Right lobe of liver (tissue), 6 donors: ENCODE data around the gene PMF1. TPM values are rescaled to one million over a fixed set of nuclear protein-coding genes. Genes with fewer than 3 reads are reported as not detected.
"Not testable (repeated sequence)": the region's sequence is repeated elsewhere in the genome, so short reads cannot be mapped to it uniquely, and the experiment has no call there.

Source experiments
- ATAC-seq, 4 donors: fragments of 200-7000 bp; cut with Tn5 transposase; one replicate each; pipeline ENCODE4 v1.9.1; 2020; ENCODE audit warnings: mild to moderate bottlenecking in 4 of 4, moderate library complexity in 4 of 4
- DNase-seq, 3 donors: peaks; one replicate each; pipeline ENCODE4 v3.0.0-alpha.2; 2020
- H3K27ac ChIP-seq, 3 donors: fragments of 200-600 bp; one replicate each; pipeline ENCODE4 v1.8.0; 2022
- H3K27me3 ChIP-seq, 2 donors: fragments of 200-600 bp; one replicate each; pipeline ENCODE4 v1.8.0; 2022
- H3K36me3 ChIP-seq, 4 donors: fragments of 200-600 bp; sonication (generic) in 1 of 4; one replicate each; pipeline versions ENCODE4 v1.5.1 to v1.8.0; 2017 to 2022; ENCODE audit warnings: control low read depth in 1 of 4
- H3K4me1 ChIP-seq, 4 donors: fragments of 200-600 bp; sonication (generic) in 1 of 4; one replicate each; pipeline versions ENCODE4 v1.5.1 to v1.8.0; 2017 to 2022; ENCODE audit warnings: control low read depth in 1 of 4
- H3K4me3 ChIP-seq, 3 donors: fragments of 200-600 bp; one replicate each; pipeline ENCODE4 v1.8.0; 2022
- H3K9me3 ChIP-seq, 4 donors: fragments of 200-600 bp; sonication (generic) in 1 of 4; one replicate each; pipeline versions ENCODE4 v1.5.1 to v1.8.0; 2017 to 2022; ENCODE audit warnings: control low read depth in 1 of 4
- POLR2A ChIP-seq: fragments of 450-650 bp; IDR thresholded peaks from one replicate; pipeline ENCODE4 v1.6.1; 2017; ENCODE audit warnings: antibody characterized with exemption, mild to moderate bottlenecking
- WGBS: methylation state at CpG from one replicate; pipeline ENCODE4 v1.1.6; 2018; ENCODE audit warnings: low coverage, low lambda C conversion rate; ENCODE audit not compliant: insufficient coverage; ENCODE audit errors: missing lambda C conversion rate; 5-methylcytosine and 5-hydroxymethylcytosine counted together
- intact Hi-C, 2 donors: fragments of 100-400 bp; cut with DNase I; formaldehyde crosslinking; loops; one replicate each; pipeline versions ENCODE4 v1.11.2 to v1.14.1; 2022
- total RNA-seq, 6 experiments: library from RNA; depleted of rRNA in 2 of 6; stranded (reverse); fragments of >200 nt in 2 of 6; fragmentation: NEBNext Ultra II Directional in 3 of 6; extraction: Animal tissue kit (Norgen Biotek cat#: 25700) in 3 of 6; gene quantifications; one replicate each; pipeline versions ENCODE4 v1.1.0 to v1.2.4, GENCODE V29; 2016 to 2023
- TF ChIP-seq, protein P1 (sequence below), 4 donors: fragments of 200-600 bp in 3 of 4; fragments of 450-650 bp in 1 of 4; IDR thresholded peaks; one replicate each; pipeline versions ENCODE4 v1.5.1 to v1.8.0; 2016 to 2022; ENCODE audit warnings: antibody characterized with exemption in 4 of 4, mild to moderate bottlenecking in 2 of 4
- donor health status: DM: no; HTN: yes; CAD: no.
- donor health status: DM: no; HTN: no; CAD: no.
- donor health status: DM: no; HTN: no; CAD: no.
- donor health status: DM: no; HTN: yes; CAD: no.
- donor health status: DM: no; HTN: yes; CAD: no.

Gene PMF1
- total RNA-seq, 6 experiments from 2014 or later = 21.8 to 33.8 (median 24.8) TPM

DNA sequence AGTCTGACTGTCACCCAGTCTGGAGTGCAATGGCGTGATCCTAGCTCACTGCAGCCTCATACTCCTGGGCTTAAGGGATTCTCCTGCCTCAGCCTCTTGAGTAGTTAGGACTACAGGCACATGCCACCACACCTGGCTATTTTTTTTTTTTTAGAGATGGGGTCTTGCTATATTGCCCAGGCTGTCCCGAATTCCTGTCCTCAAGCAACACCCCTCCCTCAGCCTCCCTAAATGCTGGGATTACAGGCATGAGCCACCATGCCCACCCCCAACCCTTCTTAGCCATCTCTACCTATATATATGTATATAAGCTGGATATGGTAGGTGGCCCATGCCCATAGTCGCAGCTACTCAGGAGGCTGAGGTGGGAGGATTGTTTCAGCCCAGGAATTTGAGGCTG, 32.3 kb upstream of the PMF1 start:
- Histone ChIP-seq H3K27me3 (no peaks in the 10 kb centered on the region), H3K27ac (no peak overlapping the region), H3K4me1 (peaks cover 0 to 22% (median 0%) of the 10 kb centered on the region in 4 donors), H3K36me3 (no peaks in the 10 kb centered on the region), H3K4me3 (no peak overlapping the region), H3K9me3 (no peaks in the 10 kb centered on the region)
- intact Hi-C loops = no loop called here
- DNase-seq (no peak), ATAC-seq (no peak)
- TF ChIP-seq, protein P1, sequence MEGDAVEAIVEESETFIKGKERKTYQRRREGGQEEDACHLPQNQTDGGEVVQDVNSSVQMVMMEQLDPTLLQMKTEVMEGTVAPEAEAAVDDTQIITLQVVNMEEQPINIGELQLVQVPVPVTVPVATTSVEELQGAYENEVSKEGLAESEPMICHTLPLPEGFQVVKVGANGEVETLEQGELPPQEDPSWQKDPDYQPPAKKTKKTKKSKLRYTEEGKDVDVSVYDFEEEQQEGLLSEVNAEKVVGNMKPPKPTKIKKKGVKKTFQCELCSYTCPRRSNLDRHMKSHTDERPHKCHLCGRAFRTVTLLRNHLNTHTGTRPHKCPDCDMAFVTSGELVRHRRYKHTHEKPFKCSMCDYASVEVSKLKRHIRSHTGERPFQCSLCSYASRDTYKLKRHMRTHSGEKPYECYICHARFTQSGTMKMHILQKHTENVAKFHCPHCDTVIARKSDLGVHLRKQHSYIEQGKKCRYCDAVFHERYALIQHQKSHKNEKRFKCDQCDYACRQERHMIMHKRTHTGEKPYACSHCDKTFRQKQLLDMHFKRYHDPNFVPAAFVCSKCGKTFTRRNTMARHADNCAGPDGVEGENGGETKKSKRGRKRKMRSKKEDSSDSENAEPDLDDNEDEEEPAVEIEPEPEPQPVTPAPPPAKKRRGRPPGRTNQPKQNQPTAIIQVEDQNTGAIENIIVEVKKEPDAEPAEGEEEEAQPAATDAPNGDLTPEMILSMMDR (IDR thresholded peaks at IDR 0.05) = no peak
- TF ChIP-seq POLR2A = no peak
- 100% methylated on average over 2 of the region's 3 CpGs for WGBS

DNA sequence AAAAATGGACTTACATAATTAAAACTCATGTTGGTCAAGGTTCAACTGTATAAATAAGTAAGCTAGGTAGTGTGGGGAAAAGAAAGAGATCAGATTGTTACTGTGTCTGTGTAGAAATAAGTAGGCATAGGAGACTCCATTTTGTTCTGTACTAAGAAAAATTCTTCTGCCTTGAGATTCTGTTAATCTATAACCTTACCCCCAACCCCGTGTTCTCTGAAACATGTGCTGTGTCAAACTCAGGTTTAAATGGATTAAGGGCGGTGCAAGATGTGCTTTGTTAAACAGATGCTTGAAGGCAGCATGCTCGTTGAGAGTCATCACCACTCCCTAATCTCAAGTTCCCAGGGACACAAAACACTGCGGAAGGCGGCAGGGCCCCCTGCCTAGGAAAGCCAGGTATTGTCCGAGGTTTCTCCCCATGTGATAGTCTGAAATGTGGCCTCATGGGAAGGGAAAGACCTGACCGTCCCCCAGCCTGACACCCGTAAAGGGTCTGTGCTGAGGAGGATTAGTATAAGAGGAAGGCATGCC, 31.3 kb upstream of the PMF1 start:
- peaks cover 0 to 22% (median 0%) of the 10 kb centered on the region in 4 donors for H3K4me1 ChIP-seq
- 61% methylated on average over 6 of the region's 8 CpGs for WGBS
- H3K9me3 ChIP-seq, H3K27me3 ChIP-seq, ATAC-seq, H3K27ac ChIP-seq, DNase-seq, H3K36me3 ChIP-seq, intact Hi-C loops, H3K4me3 ChIP-seq: not testable (repeated sequence)

DNA sequence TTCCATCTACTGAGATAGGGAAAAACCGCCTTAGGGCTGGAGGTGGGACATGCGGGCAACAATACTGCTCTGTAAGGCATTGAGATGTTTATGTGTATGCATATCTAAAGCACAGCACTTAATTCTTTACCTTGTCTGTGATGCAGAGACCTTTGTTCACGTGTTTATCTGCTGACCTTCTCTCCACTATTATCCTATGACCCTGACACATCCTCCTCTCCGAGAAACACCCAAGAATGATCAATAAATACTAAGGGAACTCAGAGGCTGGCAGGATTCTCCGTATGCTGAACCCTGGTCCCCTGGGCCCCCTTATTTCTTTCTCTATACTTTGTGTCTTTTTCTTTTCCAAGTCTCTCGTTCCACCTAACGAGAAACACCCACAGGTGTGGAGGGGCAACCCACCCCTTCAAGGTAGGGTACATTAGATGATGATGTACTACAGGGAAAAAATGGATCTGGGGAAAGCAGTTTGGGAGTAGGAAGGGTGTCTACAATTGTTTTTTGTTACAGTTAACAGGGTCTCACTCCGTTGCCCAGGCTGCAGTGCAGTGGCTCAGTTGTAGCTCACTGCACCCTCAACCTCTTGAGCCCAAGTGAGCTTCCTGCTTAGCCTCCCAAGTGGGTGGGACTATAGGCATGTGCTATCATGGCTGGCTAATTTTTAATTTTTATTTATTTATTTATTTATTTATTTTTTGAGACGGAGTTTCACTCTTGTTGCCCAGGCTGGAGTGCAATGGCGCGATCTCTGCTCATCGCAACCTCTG, 30.6 kb upstream of the PMF1 start:
- intact Hi-C loops, H3K36me3 ChIP-seq, DNase-seq, H3K9me3 ChIP-seq, H3K4me3 ChIP-seq, H3K27ac ChIP-seq, H3K27me3 ChIP-seq: not testable (repeated sequence)
- ATAC-seq = peak in 3 of 4 donors; percentile 36 to 54 (median 44)
- peaks cover 0 to 22% (median 0%) of the 10 kb centered on the region in 4 donors for H3K4me1 ChIP-seq
- 62% methylated on average over 12 of the region's 12 CpGs for WGBS

- H3K27ac ChIP-seq, H3K27me3 ChIP-seq, H3K4me3 ChIP-seq, H3K9me3 ChIP-seq, intact Hi-C loops, H3K36me3 ChIP-seq, ATAC-seq, DNase-seq: not testable (repeated sequence)
- 55% methylated on average over 2 of the region's 2 CpGs for WGBS
- peaks cover 0 to 29% (median under 1%) of the 10 kb centered on the region in 4 donors for H3K4me1 ChIP-seq
Measured at GRCh38 chr1:156186347-156187177, 26.2 kb upstream of the PMF1 start.

DNA sequence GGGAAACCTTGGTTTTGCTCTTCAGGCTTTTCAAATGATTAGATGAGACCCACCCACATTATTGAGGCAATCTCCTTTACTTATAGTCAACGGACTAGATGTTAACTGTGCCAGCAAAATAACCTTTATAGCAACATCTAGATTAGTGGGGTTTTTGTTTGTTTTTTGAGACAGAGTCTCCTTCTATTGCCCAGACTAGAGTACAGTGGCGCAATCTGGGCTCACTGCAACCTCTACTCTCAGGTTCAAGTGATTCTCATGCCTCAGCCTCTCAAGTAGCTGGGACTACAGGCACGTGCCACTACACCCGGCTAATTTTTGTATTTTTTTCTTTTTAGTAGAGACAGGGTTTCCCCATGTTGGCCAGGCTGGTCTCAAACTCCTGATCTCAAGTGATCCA, 22.5 kb upstream of the PMF1 start:
- H3K9me3 ChIP-seq, DNase-seq, H3K27me3 ChIP-seq, H3K36me3 ChIP-seq, H3K4me3 ChIP-seq, intact Hi-C loops, ATAC-seq: not testable (repeated sequence)
- H3K4me1 ChIP-seq = peaks cover 0 to 24% (median 3%) of the 10 kb centered on the region in 4 donors
- 59% methylated on average over 4 of the region's 4 CpGs for WGBS
- H3K27ac ChIP-seq = peak overlapping the region in 2 of 3 donors; percentile 58 to 59

- intact Hi-C loops = no loop called here
- peaks cover 0 to 34% (median 9%) of the 10 kb centered on the region in 4 donors for H3K4me1 ChIP-seq
- H3K27me3 ChIP-seq = no peaks in the 10 kb centered on the region
- 57% methylated on average over 4 of the region's 4 CpGs for WGBS
- TF ChIP-seq, protein P1 (IDR thresholded peaks at IDR 0.05) = no peak
- TF ChIP-seq POLR2A = no peak
- no peak overlapping the region for H3K4me3 ChIP-seq
- H3K9me3 ChIP-seq = no peaks in the 10 kb centered on the region
- H3K36me3 ChIP-seq = peaks cover 0 to 3% (median under 1%) of the 10 kb centered on the region in 4 donors
- peak in 3 of 4 donors; percentile 18 to 54 (median 32) for ATAC-seq
- DNase-seq = no peak
- H3K27ac ChIP-seq = peak overlapping the region; percentile 40 to 59 (median 58)
Measured at GRCh38 chr1:156191292-156191964, 21.4 kb upstream of the PMF1 start.
